Caco-2 (cell line): ENCODE results near the gene BAZ1B. TPM values are rescaled to one million over a fixed set of nuclear protein-coding genes. Genes with fewer than 3 reads are reported as not detected.

Experiments used
- BruUV-seq: library from RNA; stranded (reverse); fragments of 400-500 nt; replicated peaks from 2 replicates; lab custom pipeline; 2021; lab: Mats Ljungman, UMichigan
- CTCF ChIA-PET: fragments of 300-600 bp; sonication (Branson Sonifier 250); formaldehyde crosslinking; loops from one replicate; lab custom pipeline; 2022; ENCODE audit warnings: antibody characterized with exemption; lab: Charles Lee
- POLR2A ChIA-PET: fragments of 300-600 bp; sonication (Branson Sonifier 250); formaldehyde crosslinking; loops from one replicate; lab custom pipeline; 2022; ENCODE audit warnings: antibody characterized with exemption; lab: Charles Lee
- DNase-seq, 2 experiments: peaks; one replicate each; pipeline versions ENCODE4 v3.0.0 to v3.0.0-alpha.2; 2020 to 2022
- H3K27me3 ChIP-seq: replicated peaks from 2 replicates; pipeline ENCODE4 v1.6.0; 2011; ENCODE audit warnings: low read length; ENCODE audit not compliant: control insufficient read depth, insufficient read depth
- H3K36me3 ChIP-seq: 2 replicates; pipeline ENCODE4 v1.5.1; 2011; ENCODE audit warnings: low read length; ENCODE audit not compliant: control insufficient read depth, insufficient read depth
- H3K4me1 ChIP-seq: fragments of 250-450 bp; sonication (Bioruptor Pico); 2 replicates; pipeline ENCODE4 v1.5.1; 2020; ENCODE audit warnings: mild to moderate bottlenecking
- H3K4me3 ChIP-seq: 2 replicates; pipeline ENCODE4 v1.5.1; 2011; ENCODE audit warnings: low read depth, mild to moderate bottlenecking, control low read depth, low read length
- H3K9me3 ChIP-seq: fragments of 250-450 bp; sonication (Bioruptor Pico); 2 replicates; pipeline ENCODE4 v1.5.1; 2020; ENCODE audit warnings: mild to moderate bottlenecking, moderate library complexity
- H3K27ac Mint-ChIP-seq: one replicate; pipeline ENCODE4 v1.8.0; 2022; ENCODE audit warnings: mixed read lengths; ENCODE audit not compliant: unreplicated experiment
- H3K27me3 Mint-ChIP-seq: one replicate; pipeline ENCODE4 v1.8.0; 2022; ENCODE audit warnings: mixed read lengths; ENCODE audit not compliant: insufficient read depth, unreplicated experiment
- H3K36me3 Mint-ChIP-seq: one replicate; pipeline ENCODE4 v1.8.0; 2022; ENCODE audit warnings: mild to moderate bottlenecking, mixed read lengths; ENCODE audit not compliant: insufficient read depth, unreplicated experiment
- H3K4me1 Mint-ChIP-seq: one replicate; pipeline ENCODE4 v1.8.0; 2022; ENCODE audit warnings: low read depth, mixed read lengths; ENCODE audit not compliant: unreplicated experiment
- H3K4me3 Mint-ChIP-seq: one replicate; pipeline ENCODE4 v1.8.0; 2022; ENCODE audit warnings: mild to moderate bottlenecking, moderate library complexity, mixed read lengths; ENCODE audit not compliant: unreplicated experiment
- H3K9me3 Mint-ChIP-seq: one replicate; pipeline ENCODE4 v1.8.0; 2022; ENCODE audit warnings: mixed read lengths; ENCODE audit not compliant: unreplicated experiment
- intact Hi-C: fragments of 100-400 bp; cut with micrococcal nuclease; formaldehyde crosslinking; loops from one replicate; pipeline ENCODE4 v1.10.0; 2022; ENCODE audit not compliant: unreplicated experiment
- total RNA-seq: library from RNA; stranded (reverse); gene quantifications from 2 replicates; pipeline ENCODE4 v1.2.3, GENCODE V29; 2022
- TF ChIP-seq, protein P1 (sequence below), 2 experiments: fragments of 200-600 bp in 1 of 2; IDR thresholded peaks; 1 replicate in 1 of 2; 2 replicates in 1 of 2; pipeline versions ENCODE4 v1.5.1 to v1.8.0; 2011 to 2022; ENCODE audit warnings: antibody characterized with exemption in 1 of 2, control low read depth in 1 of 2, inconsistent platforms in 1 of 2, low read depth in 1 of 2, low read length in 1 of 2, mild to moderate bottlenecking in 1 of 2, moderate library complexity in 1 of 2; ENCODE audit not compliant: insufficient read depth in 1 of 2, severe bottlenecking in 1 of 2, unreplicated experiment in 1 of 2

Gene BAZ1B
- total RNA-seq, 1 experiment from 2014 or later: 85.7 TPM

DNA sequence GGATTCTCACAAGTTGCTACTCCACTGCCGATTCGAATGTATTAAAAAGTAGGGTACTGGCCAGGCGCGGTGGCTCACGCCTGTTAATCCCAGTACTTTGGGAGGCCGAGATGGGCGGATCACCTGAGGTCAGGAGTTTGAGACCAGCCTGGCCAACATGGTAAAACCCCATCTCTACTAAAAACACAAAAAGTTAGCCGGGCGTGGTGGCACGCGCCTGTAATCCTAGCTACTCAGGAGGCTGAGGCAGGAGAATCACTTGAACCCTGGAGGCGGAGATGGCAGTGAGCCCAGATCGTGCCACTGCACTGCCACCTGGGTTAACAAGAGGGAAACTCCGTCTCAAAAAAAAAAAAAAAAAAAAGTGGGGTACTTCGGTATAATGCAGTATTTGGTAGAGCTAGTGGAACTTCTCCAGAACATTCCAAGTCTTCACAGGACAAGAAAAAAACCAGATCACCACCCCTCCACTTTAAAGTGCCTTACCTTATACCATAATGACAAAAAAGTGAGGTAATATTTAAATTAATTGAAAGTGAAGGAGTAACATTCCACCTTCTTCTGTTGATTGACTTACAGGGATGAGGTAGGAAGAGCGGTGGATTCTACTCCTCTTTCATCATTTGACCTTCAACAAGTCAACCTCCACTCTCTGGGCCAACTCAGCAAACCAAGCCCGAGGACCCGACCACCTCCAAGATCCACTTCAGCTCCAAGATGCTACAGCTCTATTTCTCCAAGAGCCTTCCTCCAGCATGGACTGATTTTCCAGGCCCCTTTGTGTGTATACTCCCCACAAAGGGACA is 2.0 kb downstream of the BAZ1B start:
- Histone ChIP-seq H3K36me3 (peaks cover 5% of the 10 kb centered on the region; the same call in 1 of the 2 replicates), H3K27me3 (no peaks in the 10 kb centered on the region), H3K4me3 (peak overlapping the region; percentile 77), H3K9me3 (no peaks in the 10 kb centered on the region), H3K4me1 (peaks cover 18% of the 10 kb centered on the region)
- no peaks in the 10 kb centered on the region for H3K9me3 Mint-ChIP-seq
- H3K4me3 Mint-ChIP-seq: peak overlapping the region; percentile 93
- peaks cover 18% of the 10 kb centered on the region for H3K4me1 Mint-ChIP-seq
- intact Hi-C loops: loop anchor here (5.0 kb wide), 1 partner anchor 147 kb away; the partner anchor contains the start of gene VPS37D
- TF ChIP-seq, protein P1, sequence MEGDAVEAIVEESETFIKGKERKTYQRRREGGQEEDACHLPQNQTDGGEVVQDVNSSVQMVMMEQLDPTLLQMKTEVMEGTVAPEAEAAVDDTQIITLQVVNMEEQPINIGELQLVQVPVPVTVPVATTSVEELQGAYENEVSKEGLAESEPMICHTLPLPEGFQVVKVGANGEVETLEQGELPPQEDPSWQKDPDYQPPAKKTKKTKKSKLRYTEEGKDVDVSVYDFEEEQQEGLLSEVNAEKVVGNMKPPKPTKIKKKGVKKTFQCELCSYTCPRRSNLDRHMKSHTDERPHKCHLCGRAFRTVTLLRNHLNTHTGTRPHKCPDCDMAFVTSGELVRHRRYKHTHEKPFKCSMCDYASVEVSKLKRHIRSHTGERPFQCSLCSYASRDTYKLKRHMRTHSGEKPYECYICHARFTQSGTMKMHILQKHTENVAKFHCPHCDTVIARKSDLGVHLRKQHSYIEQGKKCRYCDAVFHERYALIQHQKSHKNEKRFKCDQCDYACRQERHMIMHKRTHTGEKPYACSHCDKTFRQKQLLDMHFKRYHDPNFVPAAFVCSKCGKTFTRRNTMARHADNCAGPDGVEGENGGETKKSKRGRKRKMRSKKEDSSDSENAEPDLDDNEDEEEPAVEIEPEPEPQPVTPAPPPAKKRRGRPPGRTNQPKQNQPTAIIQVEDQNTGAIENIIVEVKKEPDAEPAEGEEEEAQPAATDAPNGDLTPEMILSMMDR (IDR thresholded peaks at IDR 0.05; ENCODE audit: insufficient read depth in 1 of 2, low read depth in 1 of 2, low read length in 1 of 2, severe bottlenecking in 1 of 2, unreplicated experiment in 1 of 2): no peak
- H3K27me3 Mint-ChIP-seq: no peaks in the 10 kb centered on the region
- no peak for DNase-seq
- H3K36me3 Mint-ChIP-seq: peaks cover 66% of the 10 kb centered on the region
- CTCF ChIA-PET: interaction anchor here (0.7 to 0.9 kb wide), 2 partner anchors 49 to 89 kb away, joined by 3 to 9 read pairs; no protein-coding TSS in a partner anchor
- POLR2A ChIA-PET: interaction anchor here (0.5 to 2.8 kb wide), 3 partner anchors 36 to 164 kb away, joined by 3 to 24 read pairs (median 5); partner anchors contain the start of gene BCL7B
- BruUV-seq: no TSS peak
- H3K27ac Mint-ChIP-seq: peak overlapping the region; percentile 98

- intact Hi-C loops: no loop called here
- Histone ChIP-seq H3K9me3 (no peaks in the 10 kb centered on the region), H3K36me3 (peaks cover 5% of the 10 kb centered on the region; the same call in 1 of the 2 replicates), H3K27me3 (no peaks in the 10 kb centered on the region), H3K4me3 (no peak overlapping the region), H3K4me1 (peaks cover 18% of the 10 kb centered on the region)
- no peaks in the 10 kb centered on the region for H3K27me3 Mint-ChIP-seq
- ChIA-PET POLR2A (interaction anchor here (1.2 kb wide), 1 partner anchor 38 kb away, joined by 3 read pairs; no protein-coding TSS in a partner anchor), CTCF (no interaction called here)
- BruUV-seq: no TSS peak
- H3K4me1 Mint-ChIP-seq: peaks cover 12% of the 10 kb centered on the region
- no peak overlapping the region for H3K27ac Mint-ChIP-seq
- no peaks in the 10 kb centered on the region for H3K9me3 Mint-ChIP-seq
- H3K4me3 Mint-ChIP-seq: peak overlapping the region; percentile 11
- no peak for DNase-seq
- H3K36me3 Mint-ChIP-seq: peaks cover 82% of the 10 kb centered on the region
- TF ChIP-seq, protein P1 (IDR thresholded peaks at IDR 0.05; ENCODE audit: insufficient read depth in 1 of 2, low read depth in 1 of 2, low read length in 1 of 2, severe bottlenecking in 1 of 2, unreplicated experiment in 1 of 2): no peak
Observed at GRCh38 chr7:73518470-73518869, 3.6 kb downstream of the BAZ1B start.

DNA sequence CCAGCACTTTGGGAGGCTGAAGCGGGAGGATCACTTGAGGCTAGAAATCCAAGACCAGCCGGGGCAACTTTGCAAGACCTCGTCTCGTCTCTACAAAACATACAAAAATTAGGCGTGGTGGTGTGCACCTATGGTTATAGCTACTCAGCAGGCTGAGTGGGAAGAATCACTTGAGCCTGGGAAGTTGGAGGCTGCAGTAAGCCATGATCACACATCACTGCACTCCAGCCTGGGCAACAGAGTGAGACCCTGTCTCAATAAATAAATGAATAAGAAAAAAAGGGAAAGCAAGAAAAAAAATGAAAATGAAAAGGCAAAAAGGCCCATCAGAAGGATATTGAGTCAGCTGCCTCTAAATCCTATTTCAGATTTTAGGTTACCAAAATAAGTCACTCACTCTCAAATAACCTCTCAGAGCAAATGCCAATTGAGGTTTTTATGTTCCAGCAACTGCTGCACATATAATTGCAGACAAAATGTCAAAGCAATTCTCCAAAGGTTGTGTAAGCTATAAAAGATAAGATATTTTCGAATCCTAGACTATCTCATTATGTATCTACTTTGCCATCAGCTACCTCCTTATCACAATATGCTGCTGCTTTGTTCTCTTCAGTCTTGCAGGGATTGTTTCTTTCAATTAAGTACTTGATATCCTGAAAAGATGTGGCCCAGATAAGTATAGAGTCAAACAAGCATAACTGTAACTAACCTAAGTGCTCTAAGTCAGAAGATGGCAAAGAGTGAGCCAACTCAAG is 4.7 kb downstream of the BAZ1B start:
- intact Hi-C loops: no loop called here
- Mint-ChIP-seq H3K9me3 (no peaks in the 10 kb centered on the region), H3K36me3 (peaks cover 90% of the 10 kb centered on the region), H3K4me1 (peaks cover 12% of the 10 kb centered on the region), H3K27me3 (no peaks in the 10 kb centered on the region), H3K4me3 (no peak overlapping the region), H3K27ac (no peak overlapping the region)
- peaks cover 5% of the 10 kb centered on the region; the same call in 1 of the 2 replicates for H3K36me3 ChIP-seq
- no TSS peak for BruUV-seq
- CTCF ChIA-PET: interaction anchor here (0.6 kb wide), 1 partner anchor 9 kb away, joined by 3 read pairs; no protein-coding TSS in a partner anchor
- H3K4me1 ChIP-seq: peaks cover 18% of the 10 kb centered on the region
- TF ChIP-seq, protein P1 (IDR thresholded peaks at IDR 0.05; ENCODE audit: insufficient read depth in 1 of 2, low read depth in 1 of 2, low read length in 1 of 2, severe bottlenecking in 1 of 2, unreplicated experiment in 1 of 2): no peak
- no peak overlapping the region for H3K4me3 ChIP-seq
- POLR2A ChIA-PET: no interaction called here
- DNase-seq: no peak
- no peaks in the 10 kb centered on the region for H3K27me3 ChIP-seq
- no peaks in the 10 kb centered on the region for H3K9me3 ChIP-seq
